ENCODE measurements around the gene TUBG2. TPM values are rescaled to one million over a fixed set of nuclear protein-coding genes. Genes with fewer than 3 reads are reported as not detected.

TUBG2 gene
- total RNA-seq, 1 experiment from 2014 or later = 28.3 TPM

DNA sequence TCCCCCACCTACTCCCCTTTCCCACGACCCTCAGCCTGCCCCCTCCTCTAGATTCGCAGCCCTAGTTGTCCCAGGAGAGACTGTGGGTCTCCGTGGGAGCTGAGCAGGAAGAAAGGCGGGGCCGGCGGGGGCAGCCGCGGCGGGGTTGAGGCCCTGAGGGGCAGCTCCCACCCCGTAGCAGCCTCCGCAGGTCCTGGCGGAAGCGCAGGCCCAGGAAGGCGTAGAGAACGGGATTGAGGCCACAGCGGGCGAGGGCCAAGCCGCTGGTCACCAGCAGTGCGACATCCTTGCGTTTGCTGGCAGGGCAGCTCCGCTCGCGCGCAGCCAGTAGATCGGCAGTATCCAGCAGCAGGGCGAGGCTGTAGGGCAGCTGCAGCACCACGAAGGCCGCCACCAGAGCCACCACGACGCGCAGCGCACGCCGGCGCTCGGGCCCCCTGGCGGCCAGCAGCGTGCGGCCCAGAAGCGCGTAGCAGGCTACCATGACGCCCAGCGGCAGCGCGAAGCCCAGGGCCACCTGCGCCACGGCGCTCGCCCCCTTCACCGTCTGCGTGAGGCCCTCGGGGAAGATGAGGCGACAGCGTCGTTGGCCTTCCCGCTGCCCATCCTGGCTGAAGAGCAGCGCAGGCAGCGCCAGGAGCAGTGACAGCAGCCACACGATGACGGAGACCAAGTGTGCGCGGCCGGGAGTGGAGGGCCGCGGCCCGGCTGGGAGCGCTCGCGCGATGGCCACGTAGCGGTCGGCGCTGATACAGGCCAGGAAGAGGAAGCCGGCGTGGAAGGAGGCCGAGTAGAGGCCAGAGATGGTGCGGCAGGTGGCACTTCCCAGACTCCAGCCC, 20.6 kb downstream of the TUBG2 start:
- peak overlapping the region; percentile 93 for H2AFZ ChIP-seq
- no peaks in the 10 kb centered on the region for H3K27me3 ChIP-seq (ENCODE audit: insufficient read depth, low read depth)
- no peaks in the 10 kb centered on the region for H3K9me2 ChIP-seq (ENCODE audit: insufficient read depth)
- H4K20me1 ChIP-seq (ENCODE audit: insufficient read depth) = no peaks in the 10 kb centered on the region
- peaks cover 20% of the 10 kb centered on the region for H3K79me2 ChIP-seq (ENCODE audit: low read depth)
- H3K4me3 ChIP-seq = peak overlapping the region; percentile 65
- ChIA-PET CTCF (interaction anchor here (0.6 to 2.5 kb wide), 4 partner anchors 13 to 101 kb away, joined by 3 to 12 read pairs (median 6); no protein-coding TSS in a partner anchor), POLR2A (ENCODE audit: unreplicated experiment) (interaction anchor here (0.6 kb wide), 2 partner anchors 101 to 147 kb away, joined by 3 read pairs; no protein-coding TSS in a partner anchor)
- peak; percentile 72 to 82 for DNase-seq
- H3K9me3 ChIP-seq (ENCODE audit: insufficient read depth, low read depth) = no peaks in the 10 kb centered on the region
- BruUV-seq (replicated peaks) = no TSS peak
- TF ChIP-seq, protein P1, sequence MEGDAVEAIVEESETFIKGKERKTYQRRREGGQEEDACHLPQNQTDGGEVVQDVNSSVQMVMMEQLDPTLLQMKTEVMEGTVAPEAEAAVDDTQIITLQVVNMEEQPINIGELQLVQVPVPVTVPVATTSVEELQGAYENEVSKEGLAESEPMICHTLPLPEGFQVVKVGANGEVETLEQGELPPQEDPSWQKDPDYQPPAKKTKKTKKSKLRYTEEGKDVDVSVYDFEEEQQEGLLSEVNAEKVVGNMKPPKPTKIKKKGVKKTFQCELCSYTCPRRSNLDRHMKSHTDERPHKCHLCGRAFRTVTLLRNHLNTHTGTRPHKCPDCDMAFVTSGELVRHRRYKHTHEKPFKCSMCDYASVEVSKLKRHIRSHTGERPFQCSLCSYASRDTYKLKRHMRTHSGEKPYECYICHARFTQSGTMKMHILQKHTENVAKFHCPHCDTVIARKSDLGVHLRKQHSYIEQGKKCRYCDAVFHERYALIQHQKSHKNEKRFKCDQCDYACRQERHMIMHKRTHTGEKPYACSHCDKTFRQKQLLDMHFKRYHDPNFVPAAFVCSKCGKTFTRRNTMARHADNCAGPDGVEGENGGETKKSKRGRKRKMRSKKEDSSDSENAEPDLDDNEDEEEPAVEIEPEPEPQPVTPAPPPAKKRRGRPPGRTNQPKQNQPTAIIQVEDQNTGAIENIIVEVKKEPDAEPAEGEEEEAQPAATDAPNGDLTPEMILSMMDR (conservative IDR thresholded peaks at IDR 0.05) = peak; percentile 80
- TF ChIP-seq EZH2 (IDR thresholded peaks at IDR 0.05; ENCODE audit: low read depth) = no peak
- no peaks in the 10 kb centered on the region for H3K36me3 ChIP-seq (ENCODE audit: low read depth)
- H3K27ac ChIP-seq = peak overlapping the region; percentile 60
- peaks cover 45% of the 10 kb centered on the region for H3K4me1 ChIP-seq (replicated peaks; ENCODE audit: insufficient read depth)
- H3K4me2 ChIP-seq = peak overlapping the region; percentile 79
- H3F3A ChIP-seq (ENCODE audit: insufficient read depth, low read depth) = peaks cover 41% of the 10 kb centered on the region
- intact Hi-C loops (cut with micrococcal nuclease; ENCODE audit: unreplicated experiment) = loop anchor here (1.0 to 5.0 kb wide), 4 partner anchors 61 to 352 kb away; partner anchors contain the start of gene CAVIN1

DNA sequence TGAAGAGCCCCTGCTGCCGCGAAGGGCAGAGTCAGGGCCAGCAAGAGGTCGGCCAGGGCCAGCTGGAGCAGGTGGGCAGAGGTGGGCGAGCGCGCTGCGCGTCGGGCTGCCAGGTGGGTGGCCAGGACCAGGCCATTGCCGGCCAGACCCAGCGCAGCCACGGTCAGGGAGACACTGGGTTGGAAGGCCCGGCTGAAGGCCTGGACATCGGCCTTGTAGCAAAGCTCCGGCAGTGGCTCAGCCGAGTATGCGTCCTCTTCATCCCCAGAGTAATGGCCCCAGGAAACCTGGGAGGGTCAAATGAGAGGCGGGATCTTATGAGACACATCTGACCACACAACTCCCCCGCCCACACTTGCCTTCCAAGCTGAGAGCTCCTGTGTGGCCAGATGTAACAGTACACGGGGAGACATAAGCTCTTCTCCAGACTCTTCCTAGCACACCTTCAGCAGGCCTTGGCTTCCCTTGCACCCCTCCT, 21.3 kb downstream of the TUBG2 start:
- peak overlapping the region; percentile 79 for H3K4me2 ChIP-seq

More for the DNA sequence above, 21.3 kb downstream of the TUBG2 start:
- Histone ChIP-seq H2AFZ (no peak overlapping the region), H3K4me1 (replicated peaks; ENCODE audit: insufficient read depth) (peaks cover 38% of the 10 kb centered on the region), H4K20me1 (ENCODE audit: insufficient read depth) (no peaks in the 10 kb centered on the region), H3K36me3 (ENCODE audit: low read depth) (no peaks in the 10 kb centered on the region), H3K79me2 (ENCODE audit: low read depth) (peaks cover 13% of the 10 kb centered on the region), H3F3A (ENCODE audit: insufficient read depth, low read depth) (peaks cover 41% of the 10 kb centered on the region), H3K27ac (no peak overlapping the region), H3K9me2 (ENCODE audit: insufficient read depth) (no peaks in the 10 kb centered on the region), H3K9me3 (ENCODE audit: insufficient read depth, low read depth) (no peaks in the 10 kb centered on the region), H3K4me3 (peak overlapping the region; percentile 65; the same call in 1 of the 2 replicates), H3K27me3 (ENCODE audit: insufficient read depth, low read depth) (no peaks in the 10 kb centered on the region)
- DNase-seq = no peak
- ChIA-PET POLR2A (ENCODE audit: unreplicated experiment) (no interaction called here), CTCF (interaction anchor here (0.6 to 2.5 kb wide), 5 partner anchors 62 to 696 kb away, joined by 3 to 8 read pairs (median 3); no protein-coding TSS in a partner anchor)
- intact Hi-C loops (cut with micrococcal nuclease; ENCODE audit: unreplicated experiment) = no loop called here
- BruUV-seq (replicated peaks) = no TSS peak
- TF ChIP-seq, protein P1 (conservative IDR thresholded peaks at IDR 0.05) = no peak
- no peak for TF ChIP-seq EZH2 (IDR thresholded peaks at IDR 0.05; ENCODE audit: low read depth)

Data from PC-9 (cell line).